CD4-positive, alpha-beta T cell treated with Interferon gamma for 1 hour (primary cell): Measurements from ENCODE around the gene JPT2.

Experiments used
- DNase-seq: peaks from one replicate; pipeline ENCODE4 v3.0.0-alpha.2; 2020

JPT2 gene

GRCh38 chr16:1677339-1677738, 740 bp upstream of the JPT2 start:
- DNase-seq, result no peak

GRCh38 chr16:1678500-1679098, 520 bp downstream of the JPT2 start:
- peak; percentile 34 for DNase-seq

GRCh38 chr16:1680361-1680760, 2.3 kb downstream of the JPT2 start:
- no peak for DNase-seq

GRCh38 chr16:1681032-1681431, 3.0 kb downstream of the JPT2 start:
- no peak for DNase-seq

GRCh38 chr16:1687427-1688316, 9.6 kb downstream of the JPT2 start:
- no peak for DNase-seq

- DNase-seq, result no peak
Measured at GRCh38 chr16:1688807-1689560, 10.9 kb downstream of the JPT2 start.

GRCh38 chr16:1689853-1690252, 11.8 kb downstream of the JPT2 start:
- no peak for DNase-seq

- DNase-seq, result no peak
Measured at GRCh38 chr16:1690810-1691209, 12.7 kb downstream of the JPT2 start.

GRCh38 chr16:1691276-1691675, 13.2 kb downstream of the JPT2 start:
- DNase-seq, result no peak

- DNase-seq, result no peak
Measured at GRCh38 chr16:1691956-1692355, 13.9 kb downstream of the JPT2 start.

GRCh38 chr16:1696863-1697262, 18.8 kb downstream of the JPT2 start:
- DNase-seq, result no peak

- no peak for DNase-seq
Measured at GRCh38 chr16:1698680-1699079, 20.6 kb downstream of the JPT2 start.

GRCh38 chr16:1700246-1700645, 22.2 kb downstream of the JPT2 start:
- DNase-seq, result no peak

GRCh38 chr16:1701216-1701878, 23.3 kb downstream of the JPT2 start:
- DNase-seq, result no peak

GRCh38 chr16:1705324-1705687, 27.2 kb downstream of the JPT2 start:
- DNase-seq, result peak; percentile 35

- DNase-seq, result peak; percentile 91
Measured at GRCh38 chr16:1705688-1706385, 27.8 kb downstream of the JPT2 start, which contains the start of gene MAPK8IP3. Gene MAPK8IP3 (plus strand): TSS chr16:1706195. CDS start chr16:1706340, 145 bp downstream.

GRCh38 chr16:1706386-1707192, 28.5 kb downstream of the JPT2 start:
- DNase-seq, result peak; percentile 30

- no peak for DNase-seq
Measured at GRCh38 chr16:1707193-1707790, 29.2 kb downstream of the JPT2 start.

- no peak for DNase-seq
Measured at GRCh38 chr16:1708083-1708767, 30.1 kb downstream of the JPT2 start.

GRCh38 chr16:1708768-1709180, 30.7 kb downstream of the JPT2 start:
- no peak for DNase-seq
